Measurements from ENCODE around the gene LSM14A.
"Not testable (repeated sequence)": the region's sequence is repeated elsewhere in the genome, so short reads cannot be mapped to it uniquely, and the experiment has no call there.

Gene LSM14A

GRCh38 chr19:34171877-34172660, at the start of gene LSM14A:
LSM14A (plus strand) TSS chr19:34172504; CDS start chr19:34172643, 139 bp downstream.
- DNase-seq (ENCODE audit: extremely low read depth, low read depth): peak; percentile 78
- no peak for TF ChIP-seq CTCF (IDR thresholded peaks at IDR 0.05; ENCODE audit: low read depth, low read length)

- no peak for DNase-seq (ENCODE audit: extremely low read depth, low read depth)
These were observed 47.5 kb upstream of the LSM14A start for GRCh38 chr19:34124828-34125227.

GRCh38 chr19:34126966-34127365, 45.3 kb upstream of the LSM14A start:
- TF ChIP-seq CTCF (IDR thresholded peaks at IDR 0.05; ENCODE audit: low read depth, low read length): no peak

More at GRCh38 chr19:34124828-34125227, 47.5 kb upstream of the LSM14A start:
- no peak for TF ChIP-seq CTCF (IDR thresholded peaks at IDR 0.05; ENCODE audit: low read depth, low read length)

GRCh38 chr19:34127684-34128189, 44.6 kb upstream of the LSM14A start:
- no peak for TF ChIP-seq CTCF (IDR thresholded peaks at IDR 0.05; ENCODE audit: low read depth, low read length)
- no peak for DNase-seq (ENCODE audit: extremely low read depth, low read depth)

More at GRCh38 chr19:34126966-34127365, 45.3 kb upstream of the LSM14A start:
- DNase-seq (ENCODE audit: extremely low read depth, low read depth): no peak

- no peak for DNase-seq (ENCODE audit: extremely low read depth, low read depth)
- TF ChIP-seq CTCF (IDR thresholded peaks at IDR 0.05; ENCODE audit: low read depth, low read length): no peak
These were observed 43.6 kb upstream of the LSM14A start for GRCh38 chr19:34128558-34129250.

- no peak for TF ChIP-seq CTCF (IDR thresholded peaks at IDR 0.05; ENCODE audit: low read depth, low read length)
- DNase-seq (ENCODE audit: extremely low read depth, low read depth): no peak
These were observed 41.2 kb upstream of the LSM14A start for GRCh38 chr19:34131100-34131499.

- DNase-seq (ENCODE audit: extremely low read depth, low read depth): not testable (repeated sequence)
These were observed 40.2 kb upstream of the LSM14A start for GRCh38 chr19:34132145-34132544.

GRCh38 chr19:34132706-34133105, 39.6 kb upstream of the LSM14A start:
- not testable (repeated sequence) for DNase-seq (ENCODE audit: extremely low read depth, low read depth)
